Kidney glomerular epithelial cell (primary cell): ENCODE data around the gene TTC7B.

ENCODE experiments used
- DNase-seq: peaks from one replicate; lab custom pipeline; 2025; lab: John Stamatoyannopoulos, UW

TTC7B gene

DNA sequence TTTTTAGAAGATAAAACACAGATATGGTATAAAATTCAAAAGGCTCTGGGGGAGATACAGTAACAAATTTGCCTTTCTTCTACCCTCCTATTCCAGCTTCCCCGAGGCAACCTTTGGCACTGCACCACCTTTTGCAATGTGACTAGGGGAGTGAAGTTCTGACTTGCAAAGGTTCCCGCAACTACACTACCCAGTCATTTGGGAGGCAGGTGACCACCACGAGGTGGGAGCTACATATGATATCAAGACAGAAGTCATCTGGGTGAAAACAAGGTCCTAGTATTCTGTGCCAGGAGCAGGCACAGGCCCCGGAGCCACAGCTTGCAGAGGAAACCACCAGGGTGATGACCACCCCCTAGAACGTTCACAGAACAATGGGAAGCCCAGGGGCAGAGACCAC is 141.5 kb downstream of the TTC7B start:
- no peak for DNase-seq

GRCh38 chr14:90674043-90674670 is 142.1 kb downstream of the TTC7B start:
- no peak for DNase-seq

DNA sequence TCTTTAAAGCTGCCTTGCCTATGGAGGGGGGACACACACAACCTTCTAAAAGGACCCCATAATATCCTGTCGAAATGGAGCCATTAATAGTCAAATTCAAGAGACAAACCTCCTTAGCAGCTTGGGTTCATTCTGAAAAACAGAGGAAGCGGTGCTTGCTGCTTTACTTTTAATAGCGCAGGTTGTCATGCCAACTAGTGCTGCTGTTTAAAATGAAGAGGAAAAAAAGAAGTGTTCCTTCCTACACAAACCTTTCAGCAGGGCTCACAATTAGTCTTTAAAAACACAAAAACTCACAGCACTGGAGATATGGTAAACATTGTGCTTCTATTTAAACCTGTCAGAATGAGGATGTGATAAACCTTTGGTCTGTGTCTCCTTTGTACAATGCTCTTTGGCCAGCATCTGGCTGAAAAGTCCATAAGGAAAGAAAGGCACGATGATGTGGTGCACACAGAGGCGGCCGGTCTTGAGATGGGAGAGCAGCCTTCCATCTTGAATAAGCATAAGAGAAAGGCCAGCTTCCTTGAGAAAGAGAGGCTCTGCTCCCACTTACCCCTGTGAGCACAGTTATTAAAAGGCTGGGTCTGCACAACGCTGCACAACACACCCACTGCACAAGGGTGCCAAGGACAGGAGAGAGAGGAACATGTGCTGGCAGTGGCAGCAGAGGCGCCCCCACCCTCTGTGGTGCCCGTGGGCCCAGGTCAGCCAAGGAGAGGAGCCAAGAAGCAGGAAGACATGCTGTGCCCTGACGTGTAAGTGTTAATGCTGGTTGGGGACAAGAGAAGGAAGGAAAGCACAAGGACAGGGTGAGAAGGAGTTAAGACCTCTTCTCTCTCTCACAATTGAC is 144.6 kb downstream of the TTC7B start:
- DNase-seq: no peak

DNA sequence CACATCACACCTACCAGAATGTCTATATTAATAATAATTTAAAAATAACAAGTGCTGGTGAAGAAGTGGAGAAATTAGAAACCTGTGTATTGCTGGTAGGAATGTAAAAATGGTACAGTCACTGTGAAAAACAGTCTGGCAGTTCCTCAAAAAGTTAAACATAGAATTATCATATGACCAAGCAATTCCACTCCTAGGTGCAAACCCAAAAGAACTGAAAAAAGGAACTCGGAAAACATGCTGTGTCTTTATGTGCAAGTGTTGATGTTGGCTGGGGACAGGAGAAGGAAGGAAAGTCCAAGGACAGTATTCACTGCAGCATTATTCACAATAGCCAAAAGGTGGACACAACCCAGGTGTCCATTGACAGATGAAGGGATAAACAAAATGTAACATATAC is 146.5 kb downstream of the TTC7B start:
- DNase-seq: no peak

DNA sequence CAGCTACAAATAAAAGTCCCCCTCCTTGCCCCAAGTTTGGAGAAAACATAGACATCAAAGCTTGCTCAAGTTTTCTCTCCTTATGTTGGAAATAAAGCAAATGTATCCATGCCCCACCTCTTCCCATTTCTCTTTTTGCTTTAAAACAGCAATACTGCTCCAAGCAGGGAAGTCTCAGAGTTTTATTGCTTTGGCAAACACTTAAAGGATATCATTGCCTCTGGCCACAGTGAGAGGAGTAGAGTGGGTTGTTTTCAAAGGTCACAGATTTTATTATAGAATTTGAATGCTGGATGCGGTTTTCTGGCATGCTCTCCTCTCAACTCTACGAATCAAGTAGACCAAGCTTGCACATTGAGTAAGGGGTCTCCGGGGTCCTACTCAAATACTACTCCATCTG is 149.7 kb downstream of the TTC7B start:
- DNase-seq: no peak

DNA sequence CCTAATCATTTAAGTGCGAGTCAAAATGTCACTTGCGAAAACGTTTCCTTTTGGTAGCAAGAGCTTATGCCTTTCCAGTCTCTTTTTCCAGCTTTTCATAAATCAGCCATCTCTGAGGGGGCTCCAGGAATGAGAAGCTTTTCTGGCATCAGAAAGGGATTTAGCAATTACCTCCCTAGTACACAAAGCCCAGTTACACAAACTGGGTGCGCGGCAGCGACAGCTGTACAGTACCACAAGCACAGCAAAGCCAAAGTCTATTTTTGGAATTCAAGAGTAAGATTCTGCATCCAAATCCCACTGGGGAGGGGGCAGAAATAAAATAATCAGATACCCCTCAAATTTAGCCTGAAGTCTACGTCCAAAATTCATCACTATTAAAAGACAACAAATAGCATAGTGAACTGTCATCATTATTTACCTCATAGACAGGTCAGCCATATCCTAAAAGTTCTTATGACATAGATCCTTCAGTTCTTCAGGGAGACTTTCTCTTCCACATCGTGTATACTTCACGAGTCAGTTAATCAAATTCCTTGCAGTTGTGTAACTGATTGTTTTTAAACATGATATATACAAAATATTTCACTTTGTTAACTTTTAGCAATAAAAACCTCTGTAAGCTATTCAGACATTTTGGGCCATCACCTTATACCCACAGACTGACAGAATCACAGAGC is 150.8 kb downstream of the TTC7B start:
- no peak for DNase-seq

GRCh38 chr14:90664911-90665310 is 151.3 kb downstream of the TTC7B start:
- DNase-seq: no peak

GRCh38 chr14:90663680-90664079 is 152.6 kb downstream of the TTC7B start:
- no peak for DNase-seq

- DNase-seq: no peak
These were observed 153.1 kb downstream of the TTC7B start for GRCh38 chr14:90663140-90663539.

DNA sequence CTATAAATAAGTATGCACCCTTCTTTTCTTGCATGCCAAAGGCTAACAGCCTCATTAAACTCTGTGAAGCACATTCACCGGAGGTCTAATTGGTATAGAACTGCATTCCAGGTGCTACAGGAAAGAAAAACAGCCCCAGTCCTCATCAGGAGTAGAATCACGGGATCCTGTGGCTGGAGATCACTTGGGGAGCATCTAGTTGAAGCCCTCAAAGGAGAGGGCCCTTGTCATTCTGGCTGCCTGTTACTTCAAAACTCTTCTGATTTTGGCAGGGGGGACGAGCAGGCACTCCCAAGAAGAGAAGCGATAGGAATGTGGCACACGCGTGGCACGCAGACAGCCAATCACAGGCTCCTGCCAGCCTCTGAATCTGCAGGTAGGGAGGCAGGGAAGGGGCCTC is 154.4 kb downstream of the TTC7B start:
- DNase-seq: no peak

- no peak for DNase-seq
These were observed 155.2 kb downstream of the TTC7B start for GRCh38 chr14:90660865-90661570.

- DNase-seq: no peak
These were observed 157.1 kb downstream of the TTC7B start for GRCh38 chr14:90659156-90659555.

DNA sequence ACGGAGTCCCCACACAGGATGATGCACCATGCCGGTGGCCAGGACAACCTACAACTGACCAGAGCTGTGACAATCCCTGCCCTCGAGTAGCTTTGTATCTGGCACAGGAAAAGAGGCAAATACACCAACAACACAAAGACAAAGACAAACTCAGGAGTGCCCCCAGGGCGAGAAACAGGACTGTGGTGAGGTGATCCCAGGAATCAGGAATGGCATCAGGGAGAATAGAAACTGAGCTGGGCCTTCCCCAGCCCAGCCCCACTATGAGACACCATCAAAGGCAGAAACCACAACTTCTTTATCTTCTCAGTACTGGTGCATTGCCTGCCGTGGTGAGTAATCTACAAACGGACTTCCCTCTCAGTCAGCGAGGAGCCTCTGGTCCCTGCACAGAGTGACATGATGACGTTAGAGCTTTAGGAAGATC is 157.7 kb downstream of the TTC7B start:
- DNase-seq: no peak

DNA sequence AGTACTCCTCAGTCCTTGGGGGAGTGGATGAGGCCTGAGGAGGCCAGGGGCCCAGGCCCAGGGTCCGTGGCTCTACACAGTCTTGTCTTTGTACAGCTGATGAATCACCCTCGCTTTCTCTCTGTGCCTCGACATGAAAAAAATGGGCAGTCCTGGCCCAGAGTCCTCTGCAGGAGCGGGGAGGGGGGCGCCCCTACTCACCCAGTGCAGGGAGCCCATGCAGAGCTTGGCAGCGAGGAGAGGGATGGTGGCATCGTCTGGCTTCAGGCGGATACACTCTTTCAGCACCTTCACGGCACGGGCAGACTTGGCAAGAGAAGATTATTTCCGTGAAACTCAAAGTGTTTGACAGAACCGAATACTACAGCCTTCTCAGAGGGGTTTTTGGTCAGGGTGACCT is 159.3 kb downstream of the TTC7B start:
- no peak for DNase-seq

- no peak for DNase-seq
These were observed 160.4 kb downstream of the TTC7B start for GRCh38 chr14:90655829-90656228.

DNA sequence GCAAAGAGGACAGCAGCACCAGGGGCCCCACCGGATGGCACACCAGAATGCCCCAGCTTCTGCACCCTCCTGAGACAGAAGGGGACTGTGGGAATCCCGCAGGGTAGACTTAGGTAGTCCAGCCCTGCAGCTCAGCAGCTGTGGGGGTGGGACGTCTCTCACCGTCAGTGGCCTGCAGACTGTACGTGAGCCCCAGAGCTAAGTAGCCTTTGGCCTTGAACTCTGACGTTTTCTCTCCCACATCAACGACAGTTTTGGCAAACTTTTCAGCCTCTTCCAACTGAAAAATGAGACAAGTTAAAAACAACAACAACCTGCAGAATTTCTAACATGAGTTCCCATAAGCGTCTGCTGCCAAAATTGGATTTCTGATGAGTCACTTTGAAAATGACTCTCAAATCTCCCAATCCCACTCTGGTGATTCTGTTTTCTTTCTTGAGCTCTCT is 161.4 kb downstream of the TTC7B start:
- no peak for DNase-seq

GRCh38 chr14:90652626-90653025 is 163.6 kb downstream of the TTC7B start:
- no peak for DNase-seq

GRCh38 chr14:90651976-90652560 is 164.2 kb downstream of the TTC7B start:
- DNase-seq: no peak

- no peak for DNase-seq
These were observed 164.9 kb downstream of the TTC7B start for GRCh38 chr14:90651271-90651804.

DNA sequence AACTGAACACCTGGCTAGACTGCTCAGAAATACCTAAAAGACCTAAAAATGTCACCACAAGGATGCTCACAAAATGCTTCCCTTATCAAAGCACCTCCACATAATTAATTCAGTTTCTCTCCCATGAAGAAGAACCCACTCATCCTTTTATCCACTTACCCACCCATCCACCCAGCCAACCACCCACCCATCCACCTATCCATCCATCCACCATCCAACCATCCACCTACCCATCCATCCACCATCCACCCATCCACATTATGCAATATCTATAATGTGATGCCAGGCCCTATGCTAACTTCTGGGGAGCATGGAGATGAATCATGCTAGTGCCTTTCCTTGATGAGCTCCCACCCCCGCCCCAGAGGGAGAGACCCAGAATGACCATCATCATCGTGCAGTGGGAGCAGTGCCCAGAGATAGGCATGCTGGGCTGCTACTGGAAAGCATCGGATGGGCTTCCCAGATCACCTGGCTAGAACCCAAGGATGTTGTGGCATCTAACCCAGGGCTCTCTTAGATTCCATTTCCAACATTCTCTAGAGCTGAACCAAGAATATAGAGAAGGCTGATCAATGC is 166.6 kb downstream of the TTC7B start:
- no peak for DNase-seq

GRCh38 chr14:90649083-90649482 is 167.1 kb downstream of the TTC7B start:
- no peak for DNase-seq
